Fibroblast of peridontal ligament (primary cell): ENCODE results near the gene MRPS26.
"Not testable (repeated sequence)": the region's sequence is repeated elsewhere in the genome, so short reads cannot be mapped to it uniquely, and the experiment has no call there.

Source experiments
- DNase-seq: peaks from one replicate; pipeline ENCODE4 v3.0.0-alpha.2; 2010; ENCODE audit errors: extremely low read depth

MRPS26 gene

GRCh38 chr20:3074812-3075211, 29.0 kb downstream of the MRPS26 start:
- DNase-seq = no peak

- not testable (repeated sequence) for DNase-seq
Observed at GRCh38 chr20:3075315-3075714, 29.5 kb downstream of the MRPS26 start.

GRCh38 chr20:3077618-3078134, 31.8 kb downstream of the MRPS26 start:
- DNase-seq = no peak

- peak; percentile 60 for DNase-seq
Observed at GRCh38 chr20:3080939-3081388, 35.1 kb downstream of the MRPS26 start.

GRCh38 chr20:3081641-3082040, 35.8 kb downstream of the MRPS26 start:
- no peak for DNase-seq

- no peak for DNase-seq
Observed at GRCh38 chr20:3082306-3082951, 36.6 kb downstream of the MRPS26 start.

GRCh38 chr20:3082955-3083952, 37.4 kb downstream of the MRPS26 start:
- no peak for DNase-seq

- no peak for DNase-seq
Observed at GRCh38 chr20:3084283-3084985, 38.6 kb downstream of the MRPS26 start, which contains the start of gene AVP. Gene AVP, minus strand, starts transcription at chr20:3084724. Its CDS starts 50 bp downstream, at chr20:3084674.

- DNase-seq = no peak
Observed at GRCh38 chr20:3084986-3085360, 39.1 kb downstream of the MRPS26 start.

GRCh38 chr20:3085571-3086072, 39.8 kb downstream of the MRPS26 start:
- no peak for DNase-seq

- DNase-seq = no peak
Observed at GRCh38 chr20:3088031-3088430, 42.2 kb downstream of the MRPS26 start.

GRCh38 chr20:3090565-3090964, 44.7 kb downstream of the MRPS26 start:
- no peak for DNase-seq

GRCh38 chr20:3092611-3093379, 46.9 kb downstream of the MRPS26 start:
- DNase-seq = no peak

- no peak for DNase-seq
Observed at GRCh38 chr20:3093861-3094361, 48.1 kb downstream of the MRPS26 start.

GRCh38 chr20:3094848-3095629, 49.2 kb downstream of the MRPS26 start:
- no peak for DNase-seq
